ENCODE results near the gene OSBPL10. TPM values are rescaled to one million over a fixed set of nuclear protein-coding genes. Genes with fewer than 3 reads are reported as not detected.

OSBPL10 gene
- total RNA-seq, 1 experiment from 2014 or later = 48.0 TPM

- intact Hi-C loops (cut with micrococcal nuclease) = no loop called here
- BruUV-seq (replicated peaks) = no TSS peak
- Histone ChIP-seq H3F3A (ENCODE audit: low read length, unreplicated experiment) (no peaks in the 10 kb centered on the region), H3K36me3 (ENCODE audit: low read depth, low read length) (no peaks in the 10 kb centered on the region), H3K4me2 (ENCODE audit: low read length) (no peak overlapping the region), H3K27ac (ENCODE audit: low read length) (no peak overlapping the region), H3K9me2 (replicated peaks; ENCODE audit: low read length) (no peaks in the 10 kb centered on the region), H3K9ac (ENCODE audit: low read length) (no peak overlapping the region), H4K20me1 (ENCODE audit: low read length) (no peaks in the 10 kb centered on the region), H2AFZ (ENCODE audit: low read length) (no peak overlapping the region), H3K9me3 (ENCODE audit: low read length) (no peaks in the 10 kb centered on the region), H3K27me3 (ENCODE audit: low read length) (no peaks in the 10 kb centered on the region), H3K4me3 (ENCODE audit: low read length) (no peak overlapping the region), H3K79me2 (ENCODE audit: low read length) (no peaks in the 10 kb centered on the region), H3K4me1 (ENCODE audit: insufficient read depth, low read length) (no peaks in the 10 kb centered on the region)
- no peak for ATAC-seq
- TF ChIP-seq EZH2 (IDR thresholded peaks at IDR 0.05; ENCODE audit: low read length, unreplicated experiment) = no peak
- TF ChIP-seq CTCF (conservative IDR thresholded peaks at IDR 0.05; ENCODE audit: low read depth, low read length) = no peak
- no peak for TF ChIP-seq EZH2phosphoT487 (IDR thresholded peaks at IDR 0.05; ENCODE audit: borderline replicate concordance, low read length)
- DNase-seq = no peak
- POLR2A ChIA-PET (ENCODE audit: unreplicated experiment) = no interaction called here
- CTCF ChIA-PET = no interaction called here
These were observed 220.4 kb downstream of the OSBPL10 start for GRCh38 chr3:31760654-31761053.

GRCh38 chr3:31758322-31758965 lies 222.6 kb downstream of the OSBPL10 start:
- no peaks in the 10 kb centered on the region for H3K27me3 ChIP-seq (ENCODE audit: low read length)
- H3K9me3 ChIP-seq (ENCODE audit: low read length) = no peaks in the 10 kb centered on the region
- no peak for DNase-seq
- no peak for ATAC-seq
- H3K9ac ChIP-seq (ENCODE audit: low read length) = no peak overlapping the region
- H3K9me2 ChIP-seq (replicated peaks; ENCODE audit: low read length) = no peaks in the 10 kb centered on the region
- TF ChIP-seq CTCF (conservative IDR thresholded peaks at IDR 0.05; ENCODE audit: low read depth, low read length) = no peak
- no peak for TF ChIP-seq EZH2phosphoT487 (IDR thresholded peaks at IDR 0.05; ENCODE audit: borderline replicate concordance, low read length)
- no peak for TF ChIP-seq EZH2 (IDR thresholded peaks at IDR 0.05; ENCODE audit: low read length, unreplicated experiment)
- no peak overlapping the region for H3K4me3 ChIP-seq (ENCODE audit: low read length)
- no peaks in the 10 kb centered on the region for H4K20me1 ChIP-seq (ENCODE audit: low read length)
- BruUV-seq (replicated peaks) = no TSS peak
- H3K27ac ChIP-seq (ENCODE audit: low read length) = no peak overlapping the region
- POLR2A ChIA-PET (ENCODE audit: unreplicated experiment) = no interaction called here
- CTCF ChIA-PET = no interaction called here
- no peaks in the 10 kb centered on the region for H3F3A ChIP-seq (ENCODE audit: low read length, unreplicated experiment)
- no peak overlapping the region for H2AFZ ChIP-seq (ENCODE audit: low read length)
- no peaks in the 10 kb centered on the region for H3K79me2 ChIP-seq (ENCODE audit: low read length)
- no peaks in the 10 kb centered on the region for H3K36me3 ChIP-seq (ENCODE audit: low read depth, low read length)
- H3K4me2 ChIP-seq (ENCODE audit: low read length) = no peak overlapping the region
- H3K4me1 ChIP-seq (ENCODE audit: insufficient read depth, low read length) = no peaks in the 10 kb centered on the region
- intact Hi-C loops (cut with micrococcal nuclease) = no loop called here

GRCh38 chr3:31755926-31756658 lies 225.0 kb downstream of the OSBPL10 start:
- Histone ChIP-seq H3K36me3 (ENCODE audit: low read depth, low read length) (no peaks in the 10 kb centered on the region), H3K9ac (ENCODE audit: low read length) (no peak overlapping the region), H3K4me2 (ENCODE audit: low read length) (no peak overlapping the region), H3K27me3 (ENCODE audit: low read length) (no peaks in the 10 kb centered on the region), H3K9me2 (replicated peaks; ENCODE audit: low read length) (no peaks in the 10 kb centered on the region), H2AFZ (ENCODE audit: low read length) (no peak overlapping the region), H3K4me3 (ENCODE audit: low read length) (no peak overlapping the region), H3K79me2 (ENCODE audit: low read length) (no peaks in the 10 kb centered on the region), H3F3A (ENCODE audit: low read length, unreplicated experiment) (no peaks in the 10 kb centered on the region), H3K9me3 (ENCODE audit: low read length) (no peaks in the 10 kb centered on the region), H4K20me1 (ENCODE audit: low read length) (no peaks in the 10 kb centered on the region), H3K4me1 (ENCODE audit: insufficient read depth, low read length) (no peaks in the 10 kb centered on the region), H3K27ac (ENCODE audit: low read length) (no peak overlapping the region)
- intact Hi-C loops (cut with micrococcal nuclease) = no loop called here
- POLR2A ChIA-PET (ENCODE audit: unreplicated experiment) = interaction anchor here (0.6 kb wide), 1 partner anchor 263 kb away, joined by 13 read pairs; no protein-coding TSS in a partner anchor
- CTCF ChIA-PET = no interaction called here
- ATAC-seq = no peak
- BruUV-seq (replicated peaks) = no TSS peak
- DNase-seq = no peak
- TF ChIP-seq EZH2phosphoT487 (IDR thresholded peaks at IDR 0.05; ENCODE audit: borderline replicate concordance, low read length) = no peak
- no peak for TF ChIP-seq CTCF (conservative IDR thresholded peaks at IDR 0.05; ENCODE audit: low read depth, low read length)
- no peak for TF ChIP-seq EZH2 (IDR thresholded peaks at IDR 0.05; ENCODE audit: low read length, unreplicated experiment)

Measured in PC-3 (cell line).